GM23338 (cell line): ENCODE measurements around the gene SORBS1.

Source experiments
- CTCF ChIP-seq, 2 experiments: fragments of 200-600 bp in 1 of 2; sonication (generic) in 1 of 2; conservative IDR thresholded peaks; 2 replicates each; pipeline versions ENCODE4 v1.5.1 to v1.6.1; 2016 to 2017; ENCODE audit warnings: antibody characterized with exemption in 2 of 2, low read depth in 2 of 2, mild to moderate bottlenecking in 2 of 2, moderate library complexity in 1 of 2
- ETS1 ChIP-seq: IDR thresholded peaks from 2 replicates; pipeline ENCODE4 v1.6.1; 2016; ENCODE audit warnings: antibody characterized with exemption
- EZH2 ChIP-seq: fragments of 200-600 bp; sonication (generic); IDR thresholded peaks from one replicate; pipeline ENCODE4 v1.8.0; 2017; ENCODE audit warnings: antibody characterized with exemption, mild to moderate bottlenecking, low read depth; ENCODE audit not compliant: unreplicated experiment
- EZH2phosphoT487 ChIP-seq: fragments of 200-600 bp; sonication (generic); IDR thresholded peaks from one replicate; pipeline ENCODE4 v1.8.1; 2018; ENCODE audit warnings: antibody characterized with exemption; ENCODE audit not compliant: unreplicated experiment
- POLR2AphosphoS5 ChIP-seq: IDR thresholded peaks from 2 replicates; pipeline ENCODE4 v1.6.1; 2016; ENCODE audit warnings: antibody characterized with exemption, low read depth
- TF ChIP-seq, protein P1 (sequence below): IDR thresholded peaks from one replicate; pipeline ENCODE4 v1.6.1; 2018; ENCODE audit warnings: antibody characterized with exemption; ENCODE audit not compliant: unreplicated experiment

DNA sequence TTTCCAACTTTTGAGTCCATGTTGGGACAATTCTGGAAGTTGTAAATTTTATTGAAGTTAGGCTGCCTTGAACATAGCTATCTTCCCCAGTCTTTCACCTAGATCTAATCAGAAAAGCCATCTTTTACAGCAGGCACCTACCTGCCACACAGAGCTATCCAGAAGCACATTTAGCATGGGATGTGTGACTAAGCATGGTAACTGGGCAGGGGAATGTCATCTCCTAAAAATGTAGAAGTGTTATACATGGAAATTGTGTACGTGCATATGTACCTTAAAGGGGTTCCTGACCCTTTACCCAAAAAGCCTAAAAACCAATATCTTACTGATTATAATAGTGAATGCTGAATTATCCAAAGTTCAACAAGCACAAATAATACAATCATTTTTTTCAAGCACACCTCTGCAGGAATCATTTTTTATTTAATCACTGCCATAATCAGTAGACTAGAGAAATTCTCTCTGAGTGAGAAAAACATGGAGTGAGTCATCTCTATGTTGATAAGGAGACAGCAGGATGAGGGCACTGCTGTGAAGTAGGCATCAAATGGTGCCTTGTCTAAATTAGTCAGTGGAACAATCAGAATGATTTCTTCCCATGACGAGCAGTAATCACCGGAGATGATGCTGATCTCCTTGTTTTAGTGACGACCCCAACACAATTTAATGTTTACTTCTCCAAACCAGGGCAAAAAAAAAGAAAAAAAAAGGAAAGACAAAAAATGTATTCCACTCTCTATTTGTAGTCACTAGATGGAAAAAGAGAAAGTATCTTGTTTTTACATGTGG lies 75.9 kb downstream of the SORBS1 start:
- TF ChIP-seq EZH2 = no peak
- TF ChIP-seq CTCF (conservative IDR thresholded peaks at IDR 0.05; ENCODE audit: low read depth in 2 of 2) = no peak
- TF ChIP-seq, protein P1, sequence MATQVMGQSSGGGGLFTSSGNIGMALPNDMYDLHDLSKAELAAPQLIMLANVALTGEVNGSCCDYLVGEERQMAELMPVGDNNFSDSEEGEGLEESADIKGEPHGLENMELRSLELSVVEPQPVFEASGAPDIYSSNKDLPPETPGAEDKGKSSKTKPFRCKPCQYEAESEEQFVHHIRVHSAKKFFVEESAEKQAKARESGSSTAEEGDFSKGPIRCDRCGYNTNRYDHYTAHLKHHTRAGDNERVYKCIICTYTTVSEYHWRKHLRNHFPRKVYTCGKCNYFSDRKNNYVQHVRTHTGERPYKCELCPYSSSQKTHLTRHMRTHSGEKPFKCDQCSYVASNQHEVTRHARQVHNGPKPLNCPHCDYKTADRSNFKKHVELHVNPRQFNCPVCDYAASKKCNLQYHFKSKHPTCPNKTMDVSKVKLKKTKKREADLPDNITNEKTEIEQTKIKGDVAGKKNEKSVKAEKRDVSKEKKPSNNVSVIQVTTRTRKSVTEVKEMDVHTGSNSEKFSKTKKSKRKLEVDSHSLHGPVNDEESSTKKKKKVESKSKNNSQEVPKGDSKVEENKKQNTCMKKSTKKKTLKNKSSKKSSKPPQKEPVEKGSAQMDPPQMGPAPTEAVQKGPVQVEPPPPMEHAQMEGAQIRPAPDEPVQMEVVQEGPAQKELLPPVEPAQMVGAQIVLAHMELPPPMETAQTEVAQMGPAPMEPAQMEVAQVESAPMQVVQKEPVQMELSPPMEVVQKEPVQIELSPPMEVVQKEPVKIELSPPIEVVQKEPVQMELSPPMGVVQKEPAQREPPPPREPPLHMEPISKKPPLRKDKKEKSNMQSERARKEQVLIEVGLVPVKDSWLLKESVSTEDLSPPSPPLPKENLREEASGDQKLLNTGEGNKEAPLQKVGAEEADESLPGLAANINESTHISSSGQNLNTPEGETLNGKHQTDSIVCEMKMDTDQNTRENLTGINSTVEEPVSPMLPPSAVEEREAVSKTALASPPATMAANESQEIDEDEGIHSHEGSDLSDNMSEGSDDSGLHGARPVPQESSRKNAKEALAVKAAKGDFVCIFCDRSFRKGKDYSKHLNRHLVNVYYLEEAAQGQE = no peak
- no peak for TF ChIP-seq EZH2phosphoT487
- no peak for TF ChIP-seq POLR2AphosphoS5
- no peak for TF ChIP-seq ETS1
